Uterus (tissue), 4 donors: ENCODE data around the gene CDYL2. TPM values are rescaled to one million over a fixed set of nuclear protein-coding genes. Genes with fewer than 3 reads are reported as not detected.

Experiments used
- DNase-seq, 2 donors: peaks; one replicate each; pipeline ENCODE4 v3.0.0-alpha.2; 2019 to 2020
- H3K27ac ChIP-seq, 2 donors: fragments of 200-600 bp; sonication (generic); 1 replicate in 1 of 2; 2 replicates in 1 of 2; pipeline ENCODE4 v1.5.1; 2016 to 2018
- H3K27me3 ChIP-seq, 2 donors: fragments of 200-600 bp; sonication (generic); one replicate each; pipeline ENCODE4 v1.5.1; 2018 to 2019; ENCODE audit warnings: control low read depth in 1 of 2
- H3K36me3 ChIP-seq, 2 donors: fragments of 200-600 bp; sonication (generic); one replicate each; pipeline ENCODE4 v1.5.1; 2019; ENCODE audit warnings: control low read depth in 1 of 2
- H3K4me1 ChIP-seq, 2 donors: fragments of 200-600 bp; sonication (generic); one replicate each; pipeline ENCODE4 v1.5.1; 2018 to 2019; ENCODE audit warnings: control low read depth in 1 of 2
- H3K4me3 ChIP-seq, 2 donors: fragments of 200-600 bp; sonication (generic); 1 replicate in 1 of 2; 2 replicates in 1 of 2; pipeline ENCODE4 v1.5.1; 2018 to 2019; ENCODE audit warnings: mild to moderate bottlenecking in 1 of 2
- H3K9me3 ChIP-seq, 2 donors: fragments of 200-600 bp; sonication (generic); one replicate each; pipeline ENCODE4 v1.5.1; 2019; ENCODE audit warnings: control low read depth in 1 of 2
- CTCF ChIP-seq, 4 experiments: fragments of 200-600 bp in 2 of 4; fragments of 450-650 bp in 2 of 4; sonication (generic) in 2 of 4; IDR thresholded peaks; one replicate each; pipeline ENCODE4 v1.5.1; 2016 to 2019; ENCODE audit warnings: antibody characterized with exemption in 4 of 4, mild to moderate bottlenecking in 2 of 4, moderate library complexity in 1 of 4
- POLR2A ChIP-seq, 2 donors: fragments of 450-650 bp; IDR thresholded peaks; one replicate each; pipeline ENCODE4 v1.6.1; 2016; ENCODE audit warnings: antibody characterized with exemption in 2 of 2, mild to moderate bottlenecking in 1 of 2, moderate library complexity in 1 of 2
- intact Hi-C: fragments of 100-400 bp; cut with DNase I; formaldehyde crosslinking; loops from one replicate; pipeline ENCODE4 v1.15.1; 2023; ENCODE audit warnings: low total_unique reads
- total RNA-seq, 4 donors: library from RNA; depleted of rRNA in 3 of 4; stranded (reverse); fragments of >200 nt in 3 of 4; gene quantifications; one replicate each; pipeline versions ENCODE4 v1.1.0 to v1.2.4, GENCODE V29; 2014 to 2023
- donor health status: DM: yes; HTN: yes; CAD: no.

The CDYL2 gene
- total RNA-seq, 4 donors from 2014 or later, result 2.3 to 9.1 (median 5.1) TPM

DNA sequence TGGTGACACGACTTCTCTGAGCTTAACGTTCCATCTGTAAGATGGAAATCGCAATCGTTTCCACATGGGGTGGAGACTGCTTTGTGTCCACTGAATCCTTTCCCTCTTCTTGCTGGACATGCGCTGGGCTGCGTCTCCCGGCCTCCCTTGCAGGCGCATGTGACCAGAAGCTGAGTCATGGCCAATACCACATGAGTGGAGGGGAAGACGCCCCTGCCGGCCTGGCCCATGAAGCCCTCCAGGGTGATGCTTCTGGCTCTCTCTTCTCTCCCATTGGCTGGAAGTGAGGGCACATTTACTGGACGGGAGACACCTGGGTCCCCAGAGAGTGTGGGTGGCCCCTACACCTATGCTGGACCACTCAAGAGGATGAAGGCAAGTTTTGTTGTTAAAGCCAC lies 192.5 kb downstream of the CDYL2 start:
- Histone ChIP-seq H3K27me3 (no peaks in the 10 kb centered on the region), H3K9me3 (no peaks in the 10 kb centered on the region), H3K36me3 (no peaks in the 10 kb centered on the region), H3K4me1 (no peaks in the 10 kb centered on the region), H3K27ac (no peak overlapping the region), H3K4me3 (no peak overlapping the region)
- intact Hi-C loops, result no loop called here
- no peak for DNase-seq
- TF ChIP-seq CTCF (IDR thresholded peaks at IDR 0.05), result no peak
- TF ChIP-seq POLR2A (IDR thresholded peaks at IDR 0.05), result no peak

GRCh38 chr16:80611171-80611929 lies 193.0 kb downstream of the CDYL2 start:
- DNase-seq, result no peak
- Histone ChIP-seq H3K4me3 (no peak overlapping the region), H3K27ac (no peak overlapping the region), H3K36me3 (no peaks in the 10 kb centered on the region), H3K9me3 (no peaks in the 10 kb centered on the region), H3K27me3 (no peaks in the 10 kb centered on the region), H3K4me1 (no peaks in the 10 kb centered on the region)
- intact Hi-C loops, result no loop called here
- TF ChIP-seq CTCF (IDR thresholded peaks at IDR 0.05) (no peak), POLR2A (IDR thresholded peaks at IDR 0.05) (no peak)

- TF ChIP-seq POLR2A (IDR thresholded peaks at IDR 0.05) (no peak), CTCF (IDR thresholded peaks at IDR 0.05) (no peak)
- Histone ChIP-seq H3K9me3 (no peaks in the 10 kb centered on the region), H3K27ac (no peak overlapping the region), H3K27me3 (no peaks in the 10 kb centered on the region), H3K4me1 (no peaks in the 10 kb centered on the region), H3K4me3 (no peak overlapping the region), H3K36me3 (no peaks in the 10 kb centered on the region)
- DNase-seq, result no peak
- intact Hi-C loops, result no loop called here
These were observed 193.8 kb downstream of the CDYL2 start for GRCh38 chr16:80610481-80611156.

DNA sequence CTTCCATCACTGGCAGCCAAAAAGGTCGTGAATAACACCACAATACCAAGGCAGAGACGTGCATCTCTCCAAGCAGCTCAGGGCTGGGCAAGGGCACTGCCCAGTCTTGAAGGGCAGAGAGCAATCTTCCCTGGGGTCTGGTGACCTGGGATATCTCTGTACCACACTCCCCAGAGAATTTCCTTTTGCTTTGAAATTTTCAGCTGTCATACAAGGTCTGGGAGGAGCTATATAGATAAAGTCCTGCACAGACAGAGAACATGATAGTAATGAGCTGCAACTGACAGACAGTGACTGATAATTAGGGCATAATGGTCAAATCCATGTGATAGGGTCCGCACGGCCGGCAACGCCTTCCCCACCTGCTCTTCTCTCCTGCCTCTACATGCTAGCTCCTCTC lies 195.5 kb downstream of the CDYL2 start:
- no peaks in the 10 kb centered on the region for H3K4me1 ChIP-seq
- H3K9me3 ChIP-seq, result no peaks in the 10 kb centered on the region
- TF ChIP-seq CTCF (IDR thresholded peaks at IDR 0.05) (no peak), POLR2A (IDR thresholded peaks at IDR 0.05) (no peak)
- DNase-seq, result no peak
- intact Hi-C loops, result no loop called here
- H3K4me3 ChIP-seq, result no peak overlapping the region
- H3K27me3 ChIP-seq, result no peaks in the 10 kb centered on the region
- no peak overlapping the region for H3K27ac ChIP-seq
- H3K36me3 ChIP-seq, result no peaks in the 10 kb centered on the region

DNA sequence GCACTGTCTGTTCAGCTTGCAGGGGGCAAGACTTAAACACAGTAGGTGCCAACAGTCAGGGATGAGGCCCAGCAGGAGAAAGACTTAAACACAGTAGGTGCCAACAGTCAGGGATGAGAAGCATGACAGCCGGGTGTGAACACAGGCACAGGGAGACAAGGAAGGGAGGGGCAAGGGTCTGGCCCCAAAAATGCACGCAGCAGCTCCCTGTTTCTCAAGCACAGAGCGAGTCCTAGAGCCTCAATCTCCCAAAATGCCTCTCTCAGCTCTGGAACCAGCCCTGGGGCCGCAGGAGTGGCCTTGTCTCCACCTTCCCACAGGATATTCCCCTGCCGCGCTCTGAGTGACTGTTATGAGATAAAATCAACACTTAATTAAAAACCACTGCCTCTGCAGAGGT lies 197.2 kb downstream of the CDYL2 start:
- H3K27ac ChIP-seq, result no peak overlapping the region
- TF ChIP-seq CTCF (IDR thresholded peaks at IDR 0.05) (no peak), POLR2A (IDR thresholded peaks at IDR 0.05) (no peak)
- H3K4me1 ChIP-seq, result no peaks in the 10 kb centered on the region
- no peak for DNase-seq
- H3K9me3 ChIP-seq, result no peaks in the 10 kb centered on the region
- H3K27me3 ChIP-seq, result no peaks in the 10 kb centered on the region
- H3K4me3 ChIP-seq, result no peak overlapping the region
- no peaks in the 10 kb centered on the region for H3K36me3 ChIP-seq
- intact Hi-C loops, result no loop called here
